Hematopoietic multipotent progenitor cell treated with erythropoietin and hydrocortisone succinate and interleukin-3 and kit ligand, for 4 days (in vitro differentiated cells): Measurements from ENCODE around the gene EZH1.

Experiments used
- DNase-seq: peaks from one replicate; pipeline ENCODE4 v3.0.0-alpha.2; 2015

EZH1 gene

GRCh38 chr17:42744806-42745617, at the start of gene EZH1:
TSS of gene EZH1 (minus strand) at chr17:42745040. CDS start at chr17:42728941, 16,099 bp downstream.
- DNase-seq = peak; percentile 96

- DNase-seq = no peak
Observed at GRCh38 chr17:42792545-42792944, 47.7 kb upstream of the EZH1 start.

- no peak for DNase-seq
Observed at GRCh38 chr17:42791948-42792347, 47.1 kb upstream of the EZH1 start.

- DNase-seq = no peak
Observed at GRCh38 chr17:42787266-42787665, 42.4 kb upstream of the EZH1 start.

GRCh38 chr17:42784811-42785592, 40.2 kb upstream of the EZH1 start:
- DNase-seq = no peak

- peak; percentile 30 for DNase-seq
Observed at GRCh38 chr17:42784409-42784808, 39.6 kb upstream of the EZH1 start.

- DNase-seq = no peak
Observed at GRCh38 chr17:42783791-42784138, 38.9 kb upstream of the EZH1 start.

GRCh38 chr17:42783062-42783790, 38.4 kb upstream of the EZH1 start:
- DNase-seq = no peak

- DNase-seq = no peak
Observed at GRCh38 chr17:42782166-42783061, 37.6 kb upstream of the EZH1 start.

- no peak for DNase-seq
Observed at GRCh38 chr17:42781639-42782165, 36.9 kb upstream of the EZH1 start.

- no peak for DNase-seq
Observed at GRCh38 chr17:42780851-42781638, 36.2 kb upstream of the EZH1 start.

- DNase-seq = peak; percentile 35
Observed at GRCh38 chr17:42779936-42780850, 35.4 kb upstream of the EZH1 start, which contains the start of gene WNK4. TSS of gene WNK4 (plus strand) at chr17:42780610. CDS start at chr17:42780699, 89 bp downstream.

- no peak for DNase-seq
Observed at GRCh38 chr17:42779304-42779935, 34.6 kb upstream of the EZH1 start.

GRCh38 chr17:42778570-42778969, 33.7 kb upstream of the EZH1 start:
- DNase-seq = no peak

GRCh38 chr17:42775534-42776098, 30.8 kb upstream of the EZH1 start:
- DNase-seq = peak; percentile 49

- no peak for DNase-seq
Observed at GRCh38 chr17:42774066-42774745, 29.4 kb upstream of the EZH1 start.

- DNase-seq = peak; percentile 93
Observed at GRCh38 chr17:42773290-42774035, 28.6 kb upstream of the EZH1 start, which contains the start of gene VPS25. TSS of gene VPS25 (plus strand) at chr17:42773449. CDS start at chr17:42773476, 27 bp downstream.

- no peak for DNase-seq
Observed at GRCh38 chr17:42772945-42773289, 28.1 kb upstream of the EZH1 start.
